Liver (tissue), 9 donors: ENCODE results near the gene SLC6A11. TPM values are rescaled to one million over a fixed set of nuclear protein-coding genes. Genes with fewer than 3 reads are reported as not detected.

Experiments used
- DNase-seq: peaks from one replicate; pipeline ENCODE4 v3.0.0-alpha.2; 2017; ENCODE audit warnings: low spot score
- H3K27ac ChIP-seq, 2 donors: one replicate each; pipeline ENCODE4 v1.7.0; 2013; ENCODE audit warnings: inconsistent platforms in 2 of 2, low read length in 2 of 2, control low read depth in 1 of 2, low read depth in 1 of 2, mild to moderate bottlenecking in 1 of 2
- H3K27me3 ChIP-seq, 4 donors: one replicate each; pipeline versions ENCODE4 v1.6.1 to v1.7.0; 2013; ENCODE audit warnings: low read length in 3 of 4, inconsistent platforms in 1 of 4, mild to moderate bottlenecking in 1 of 4, moderate library complexity in 1 of 4; ENCODE audit not compliant: control insufficient read depth in 4 of 4, insufficient read depth in 4 of 4
- H3K36me3 ChIP-seq, 4 donors: one replicate each; pipeline versions ENCODE4 v1.6.1 to v1.7.0; 2013; ENCODE audit warnings: low read length in 3 of 4, mild to moderate bottlenecking in 3 of 4, low read depth in 1 of 4, moderate library complexity in 1 of 4; ENCODE audit not compliant: control insufficient read depth in 4 of 4, insufficient read depth in 3 of 4
- H3K4me1 ChIP-seq, 4 donors: one replicate each; pipeline versions ENCODE4 v1.6.1 to v1.7.0; 2013; ENCODE audit warnings: low read length in 3 of 4, mild to moderate bottlenecking in 3 of 4, moderate library complexity in 1 of 4; ENCODE audit not compliant: control insufficient read depth in 4 of 4, insufficient read depth in 4 of 4
- H3K4me3 ChIP-seq, 3 donors: one replicate each; pipeline versions ENCODE4 v1.6.1 to v1.7.0; 2013; ENCODE audit warnings: low read length in 3 of 3, control low read depth in 1 of 3, low read depth in 1 of 3, mild to moderate bottlenecking in 1 of 3
- H3K9ac ChIP-seq, 2 donors: one replicate each; pipeline ENCODE4 v1.7.0; 2013; ENCODE audit warnings: low read length in 2 of 2, mild to moderate bottlenecking in 2 of 2, moderate library complexity in 2 of 2, control low read depth in 1 of 2, low read depth in 1 of 2
- H3K9me3 ChIP-seq, 4 donors: one replicate each; pipeline versions ENCODE4 v1.6.1 to v1.7.0; 2013; ENCODE audit warnings: low read length in 3 of 4; ENCODE audit not compliant: control insufficient read depth in 4 of 4
- EGR1 ChIP-seq, 2 donors: IDR thresholded peaks; 2 replicates each; pipeline ENCODE4 v1.6.1; 2016 to 2018; ENCODE audit warnings: antibody characterized with exemption in 2 of 2, low read depth in 2 of 2
- FOXA1 ChIP-seq: IDR thresholded peaks from 2 replicates; pipeline ENCODE4 v1.6.1; 2016; ENCODE audit warnings: antibody characterized with exemption
- FOXA2 ChIP-seq: IDR thresholded peaks from 2 replicates; pipeline ENCODE4 v1.6.1; 2016; ENCODE audit warnings: antibody characterized with exemption
- GABPA ChIP-seq, 2 donors: IDR thresholded peaks in 1 of 2; conservative IDR thresholded peaks in 1 of 2; 2 replicates each; pipeline ENCODE4 v1.6.1; 2016; ENCODE audit warnings: antibody characterized with exemption in 2 of 2, mild to moderate bottlenecking in 1 of 2, moderate library complexity in 1 of 2
- HNF4A ChIP-seq, 2 donors: conservative IDR thresholded peaks; 2 replicates each; pipeline ENCODE4 v1.6.1; 2016; ENCODE audit warnings: antibody characterized with exemption in 2 of 2, mild to moderate bottlenecking in 2 of 2
- HNF4G ChIP-seq: IDR thresholded peaks from 2 replicates; pipeline ENCODE4 v1.6.1; 2016; ENCODE audit warnings: antibody characterized with exemption
- JUND ChIP-seq, 2 donors: IDR thresholded peaks; 2 replicates each; pipeline ENCODE4 v1.6.1; 2016; ENCODE audit warnings: antibody characterized with exemption in 2 of 2
- NR2F2 ChIP-seq: IDR thresholded peaks from 2 replicates; pipeline ENCODE4 v1.6.1; 2016; ENCODE audit warnings: antibody characterized with exemption
- RAD21 ChIP-seq, 2 donors: IDR thresholded peaks; 2 replicates each; pipeline ENCODE4 v1.6.1; 2016; ENCODE audit warnings: antibody characterized with exemption in 2 of 2, mild to moderate bottlenecking in 2 of 2
- RXRA ChIP-seq, 2 donors: IDR thresholded peaks; 2 replicates each; pipeline ENCODE4 v1.6.1; 2017 to 2018; ENCODE audit warnings: antibody characterized with exemption in 2 of 2, mild to moderate bottlenecking in 1 of 2
- SP1 ChIP-seq: IDR thresholded peaks from 2 replicates; pipeline ENCODE4 v1.6.1; 2018; ENCODE audit warnings: antibody characterized with exemption, mild to moderate bottlenecking
- TAF1 ChIP-seq: conservative IDR thresholded peaks from 2 replicates; pipeline ENCODE4 v1.6.1; 2016; ENCODE audit warnings: antibody characterized with exemption, mild to moderate bottlenecking
- YY1 ChIP-seq: IDR thresholded peaks from 2 replicates; pipeline ENCODE4 v1.6.1; 2016; ENCODE audit warnings: antibody characterized with exemption, mild to moderate bottlenecking
- WGBS: extraction: QIAGEN DNeasy Blood & Tissue Kit; methylation state at CpG from one replicate; pipeline ENCODE4 v1.1.7; 2013; 5-methylcytosine and 5-hydroxymethylcytosine counted together
- polyA plus RNA-seq, 2 donors: library from polyadenylated mRNA; stranded (reverse) in 1 of 2; unstranded in 1 of 2; fragments of 200-250 nt in 1 of 2; fragments of >200 nt in 1 of 2; fragmentation: Nextera tagmentation in 1 of 2; extraction: Ambion mirVana in 1 of 2; gene quantifications; one replicate each; pipeline versions ENCODE4 v1.2.1 to v1.2.3, GENCODE V29; 2013 to 2015
- total RNA-seq, 2 donors: library from RNA; depleted of rRNA; stranded (reverse); fragments of >200 nt; gene quantifications; one replicate each; pipeline ENCODE4 v1.2.3, GENCODE V29; 2014
- TF ChIP-seq, protein P1 (sequence below): fragments of 150-350 bp; IDR thresholded peaks from 2 replicates; pipeline ENCODE4 v1.5.1; 2017; ENCODE audit warnings: improper control_type of control experiment, low read depth, low read length; ENCODE audit not compliant: missing input control
- TF ChIP-seq, protein P2 (sequence below): IDR thresholded peaks from 2 replicates; pipeline ENCODE4 v1.6.1; 2016; ENCODE audit warnings: antibody characterized with exemption
- TF ChIP-seq, protein P3 (sequence below): IDR thresholded peaks from 2 replicates; pipeline ENCODE4 v1.6.1; 2016; ENCODE audit warnings: antibody characterized with exemption
- TF ChIP-seq, protein P4 (sequence below): IDR thresholded peaks from 2 replicates; pipeline ENCODE4 v1.6.1; 2016; ENCODE audit warnings: antibody characterized with exemption
- TF ChIP-seq, protein P5 (sequence below): IDR thresholded peaks from 2 replicates; pipeline ENCODE4 v1.6.1; 2016; ENCODE audit warnings: antibody characterized with exemption, mild to moderate bottlenecking
- donor health status: healthy.
- donor health status: healthy.
- donor health status: healthy.
- donor health status: healthy.
- donor health status: healthy.

The SLC6A11 gene
- total and polyA plus RNA-seq, 4 donors = under 0.01 to 7.1 (median 0.01) TPM; not detected in 1

DNA sequence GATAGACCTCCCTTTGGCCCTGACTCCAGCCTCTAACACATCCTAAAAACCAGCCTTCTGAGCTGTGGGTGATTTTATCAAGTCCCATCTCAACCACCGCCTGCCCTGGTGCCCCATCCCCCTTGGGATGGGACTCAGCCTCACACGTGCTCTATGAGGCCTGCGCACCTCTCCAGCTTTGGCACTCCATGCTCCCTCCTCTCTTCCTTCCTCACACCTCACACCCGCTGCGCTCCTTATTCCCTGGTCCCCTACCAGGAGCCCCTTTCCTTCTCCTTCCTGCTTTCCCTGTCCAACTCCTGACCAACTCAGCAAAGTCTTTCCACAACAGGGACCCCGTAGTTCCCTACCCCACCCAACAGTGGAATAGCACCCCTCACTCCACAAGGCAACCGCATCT is 158.1 kb downstream of the SLC6A11 start (continued):
- TF ChIP-seq, protein P1, sequence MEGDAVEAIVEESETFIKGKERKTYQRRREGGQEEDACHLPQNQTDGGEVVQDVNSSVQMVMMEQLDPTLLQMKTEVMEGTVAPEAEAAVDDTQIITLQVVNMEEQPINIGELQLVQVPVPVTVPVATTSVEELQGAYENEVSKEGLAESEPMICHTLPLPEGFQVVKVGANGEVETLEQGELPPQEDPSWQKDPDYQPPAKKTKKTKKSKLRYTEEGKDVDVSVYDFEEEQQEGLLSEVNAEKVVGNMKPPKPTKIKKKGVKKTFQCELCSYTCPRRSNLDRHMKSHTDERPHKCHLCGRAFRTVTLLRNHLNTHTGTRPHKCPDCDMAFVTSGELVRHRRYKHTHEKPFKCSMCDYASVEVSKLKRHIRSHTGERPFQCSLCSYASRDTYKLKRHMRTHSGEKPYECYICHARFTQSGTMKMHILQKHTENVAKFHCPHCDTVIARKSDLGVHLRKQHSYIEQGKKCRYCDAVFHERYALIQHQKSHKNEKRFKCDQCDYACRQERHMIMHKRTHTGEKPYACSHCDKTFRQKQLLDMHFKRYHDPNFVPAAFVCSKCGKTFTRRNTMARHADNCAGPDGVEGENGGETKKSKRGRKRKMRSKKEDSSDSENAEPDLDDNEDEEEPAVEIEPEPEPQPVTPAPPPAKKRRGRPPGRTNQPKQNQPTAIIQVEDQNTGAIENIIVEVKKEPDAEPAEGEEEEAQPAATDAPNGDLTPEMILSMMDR = no peak
- no peak for TF ChIP-seq FOXA1
- no peak for TF ChIP-seq FOXA2
- no peak for TF ChIP-seq HNF4G
- TF ChIP-seq GABPA (IDR thresholded peaks at IDR 0.05 in 1 of 2, conservative IDR thresholded peaks at IDR 0.05 in 1 of 2) = no peak
- TF ChIP-seq TAF1 = no peak
- TF ChIP-seq, protein P2, sequence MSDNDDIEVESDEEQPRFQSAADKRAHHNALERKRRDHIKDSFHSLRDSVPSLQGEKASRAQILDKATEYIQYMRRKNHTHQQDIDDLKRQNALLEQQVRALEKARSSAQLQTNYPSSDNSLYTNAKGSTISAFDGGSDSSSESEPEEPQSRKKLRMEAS = no peak
- no peak for TF ChIP-seq NR2F2

DNA sequence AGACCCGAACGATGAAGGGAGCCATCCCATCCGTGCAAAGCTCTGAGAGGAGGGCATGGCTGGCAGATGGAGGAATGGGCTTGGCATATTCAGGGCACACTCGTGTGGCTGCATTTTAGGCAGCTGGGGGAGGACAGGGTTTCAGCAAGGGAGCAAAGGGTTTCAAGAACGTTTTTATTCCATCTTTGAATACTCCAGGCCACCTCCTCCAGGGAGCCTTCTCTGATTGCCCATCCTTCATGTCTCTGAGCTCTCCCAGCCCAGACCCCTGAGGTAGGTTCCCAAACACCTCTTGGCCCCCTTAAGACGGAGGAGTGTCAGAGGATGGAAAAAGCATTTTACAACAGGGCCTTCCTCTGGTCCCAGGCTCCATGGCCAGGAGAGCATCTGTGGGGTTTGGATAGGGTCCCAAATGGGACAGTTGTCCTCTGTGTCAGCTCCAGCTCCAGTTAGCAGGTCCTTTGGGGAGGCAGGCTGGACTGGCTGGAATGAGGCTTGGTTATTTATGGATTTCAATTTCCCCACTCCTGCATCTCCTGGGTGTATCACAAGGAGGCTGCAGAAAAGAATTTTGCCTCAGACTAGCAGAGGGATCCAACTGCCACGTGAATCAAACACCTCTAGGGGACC is 158.8 kb downstream of the SLC6A11 start:
- H3K4me3 ChIP-seq = no peak overlapping the region
- TF ChIP-seq SP1 (no peak), FOXA2 (no peak), HNF4G (no peak), JUND (IDR thresholded peaks at IDR 0.05) (no peak), GABPA (IDR thresholded peaks at IDR 0.05 in 1 of 2, conservative IDR thresholded peaks at IDR 0.05 in 1 of 2) (no peak), HNF4A (conservative IDR thresholded peaks at IDR 0.05) (no peak), RAD21 (IDR thresholded peaks at IDR 0.05) (no peak), RXRA (IDR thresholded peaks at IDR 0.05) (no peak), NR2F2 (no peak), EGR1 (IDR thresholded peaks at IDR 0.05; ENCODE audit: low read depth in 2 of 2) (no peak), TAF1 (no peak), YY1 (no peak), FOXA1 (no peak)
- TF ChIP-seq, protein P1 = no peak
- TF ChIP-seq, protein P3, sequence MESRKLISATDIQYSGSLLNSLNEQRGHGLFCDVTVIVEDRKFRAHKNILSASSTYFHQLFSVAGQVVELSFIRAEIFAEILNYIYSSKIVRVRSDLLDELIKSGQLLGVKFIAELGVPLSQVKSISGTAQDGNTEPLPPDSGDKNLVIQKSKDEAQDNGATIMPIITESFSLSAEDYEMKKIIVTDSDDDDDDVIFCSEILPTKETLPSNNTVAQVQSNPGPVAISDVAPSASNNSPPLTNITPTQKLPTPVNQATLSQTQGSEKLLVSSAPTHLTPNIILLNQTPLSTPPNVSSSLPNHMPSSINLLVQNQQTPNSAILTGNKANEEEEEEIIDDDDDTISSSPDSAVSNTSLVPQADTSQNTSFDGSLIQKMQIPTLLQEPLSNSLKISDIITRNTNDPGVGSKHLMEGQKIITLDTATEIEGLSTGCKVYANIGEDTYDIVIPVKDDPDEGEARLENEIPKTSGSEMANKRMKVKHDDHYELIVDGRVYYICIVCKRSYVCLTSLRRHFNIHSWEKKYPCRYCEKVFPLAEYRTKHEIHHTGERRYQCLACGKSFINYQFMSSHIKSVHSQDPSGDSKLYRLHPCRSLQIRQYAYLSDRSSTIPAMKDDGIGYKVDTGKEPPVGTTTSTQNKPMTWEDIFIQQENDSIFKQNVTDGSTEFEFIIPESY = no peak
- TF ChIP-seq, protein P4, sequence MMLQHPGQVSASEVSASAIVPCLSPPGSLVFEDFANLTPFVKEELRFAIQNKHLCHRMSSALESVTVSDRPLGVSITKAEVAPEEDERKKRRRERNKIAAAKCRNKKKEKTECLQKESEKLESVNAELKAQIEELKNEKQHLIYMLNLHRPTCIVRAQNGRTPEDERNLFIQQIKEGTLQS = no peak
- TF ChIP-seq, protein P5, sequence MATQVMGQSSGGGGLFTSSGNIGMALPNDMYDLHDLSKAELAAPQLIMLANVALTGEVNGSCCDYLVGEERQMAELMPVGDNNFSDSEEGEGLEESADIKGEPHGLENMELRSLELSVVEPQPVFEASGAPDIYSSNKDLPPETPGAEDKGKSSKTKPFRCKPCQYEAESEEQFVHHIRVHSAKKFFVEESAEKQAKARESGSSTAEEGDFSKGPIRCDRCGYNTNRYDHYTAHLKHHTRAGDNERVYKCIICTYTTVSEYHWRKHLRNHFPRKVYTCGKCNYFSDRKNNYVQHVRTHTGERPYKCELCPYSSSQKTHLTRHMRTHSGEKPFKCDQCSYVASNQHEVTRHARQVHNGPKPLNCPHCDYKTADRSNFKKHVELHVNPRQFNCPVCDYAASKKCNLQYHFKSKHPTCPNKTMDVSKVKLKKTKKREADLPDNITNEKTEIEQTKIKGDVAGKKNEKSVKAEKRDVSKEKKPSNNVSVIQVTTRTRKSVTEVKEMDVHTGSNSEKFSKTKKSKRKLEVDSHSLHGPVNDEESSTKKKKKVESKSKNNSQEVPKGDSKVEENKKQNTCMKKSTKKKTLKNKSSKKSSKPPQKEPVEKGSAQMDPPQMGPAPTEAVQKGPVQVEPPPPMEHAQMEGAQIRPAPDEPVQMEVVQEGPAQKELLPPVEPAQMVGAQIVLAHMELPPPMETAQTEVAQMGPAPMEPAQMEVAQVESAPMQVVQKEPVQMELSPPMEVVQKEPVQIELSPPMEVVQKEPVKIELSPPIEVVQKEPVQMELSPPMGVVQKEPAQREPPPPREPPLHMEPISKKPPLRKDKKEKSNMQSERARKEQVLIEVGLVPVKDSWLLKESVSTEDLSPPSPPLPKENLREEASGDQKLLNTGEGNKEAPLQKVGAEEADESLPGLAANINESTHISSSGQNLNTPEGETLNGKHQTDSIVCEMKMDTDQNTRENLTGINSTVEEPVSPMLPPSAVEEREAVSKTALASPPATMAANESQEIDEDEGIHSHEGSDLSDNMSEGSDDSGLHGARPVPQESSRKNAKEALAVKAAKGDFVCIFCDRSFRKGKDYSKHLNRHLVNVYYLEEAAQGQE = no peak
- no peaks in the 10 kb centered on the region for H3K9me3 ChIP-seq
- no peaks in the 10 kb centered on the region for H3K27me3 ChIP-seq
- DNase-seq = no peak
- WGBS = 80% methylated on average over 7 of the region's 7 CpGs
- no peak overlapping the region for H3K9ac ChIP-seq
- H3K27ac ChIP-seq = no peak overlapping the region
- H3K4me1 ChIP-seq = no peaks in the 10 kb centered on the region
- H3K36me3 ChIP-seq = no peaks in the 10 kb centered on the region
